Amniotic epithelial cell (primary cell): ENCODE data around the gene MGAM2.
"Not testable (repeated sequence)": the region's sequence is repeated elsewhere in the genome, so short reads cannot be mapped to it uniquely, and the experiment has no call there.

Source experiments
- DNase-seq: peaks from one replicate; pipeline ENCODE4 v3.0.0-alpha.2; 2010; ENCODE audit warnings: low read depth

MGAM2 gene

GRCh38 chr7:142111499-142111898, at the start of gene MGAM2:
TSS of gene MGAM2 (plus strand) at chr7:142111718. CDS start at chr7:142116874, 5,156 bp downstream.
- no peak for DNase-seq

GRCh38 chr7:142063551-142064442, 47.7 kb upstream of the MGAM2 start:
- no peak for DNase-seq

GRCh38 chr7:142066536-142066935, 45.0 kb upstream of the MGAM2 start:
- DNase-seq: no peak

- no peak for DNase-seq
Observed at GRCh38 chr7:142077762-142078161, 33.8 kb upstream of the MGAM2 start.

- no peak for DNase-seq
Observed at GRCh38 chr7:142083605-142084004, 27.9 kb upstream of the MGAM2 start.

GRCh38 chr7:142085428-142085827, 26.1 kb upstream of the MGAM2 start:
- no peak for DNase-seq

- no peak for DNase-seq
Observed at GRCh38 chr7:142088022-142088714, 23.4 kb upstream of the MGAM2 start.

- no peak for DNase-seq
Observed at GRCh38 chr7:142089035-142089434, 22.5 kb upstream of the MGAM2 start.

GRCh38 chr7:142091961-142092360, 19.6 kb upstream of the MGAM2 start:
- no peak for DNase-seq

GRCh38 chr7:142094861-142095260, 16.7 kb upstream of the MGAM2 start:
- no peak for DNase-seq

- no peak for DNase-seq
Observed at GRCh38 chr7:142097571-142097970, 13.9 kb upstream of the MGAM2 start.

- DNase-seq: no peak
Observed at GRCh38 chr7:142098004-142098403, 13.5 kb upstream of the MGAM2 start.

- not testable (repeated sequence) for DNase-seq
Observed at GRCh38 chr7:142099347-142099746, 12.2 kb upstream of the MGAM2 start.

GRCh38 chr7:142100634-142101033, 10.9 kb upstream of the MGAM2 start:
- DNase-seq: no peak

- DNase-seq: not testable (repeated sequence)
Observed at GRCh38 chr7:142101794-142102193, 9.7 kb upstream of the MGAM2 start.

- peak; percentile 2 for DNase-seq
Observed at GRCh38 chr7:142104550-142105527, 6.7 kb upstream of the MGAM2 start.

- no peak for DNase-seq
Observed at GRCh38 chr7:142108728-142109505, 2.6 kb upstream of the MGAM2 start.

- DNase-seq: no peak
Observed at GRCh38 chr7:142110098-142110497, 1.4 kb upstream of the MGAM2 start.

GRCh38 chr7:142110638-142111037, 880 bp upstream of the MGAM2 start:
- DNase-seq: no peak

GRCh38 chr7:142112086-142112485, 568 bp downstream of the MGAM2 start:
- DNase-seq: no peak

GRCh38 chr7:142114207-142114606, 2.7 kb downstream of the MGAM2 start:
- DNase-seq: no peak
